Psoas muscle (tissue), 8 donors: ENCODE results near the gene ENPEP. TPM values are rescaled to one million over a fixed set of nuclear protein-coding genes. Genes with fewer than 3 reads are reported as not detected.
A peak's percentile ranks its signal among the peaks of the same experiment; 100 is the strongest.
"Not testable (repeated sequence)": the region's sequence is repeated elsewhere in the genome, so short reads cannot be mapped to it uniquely, and the experiment has no call there.

Experiments
- ATAC-seq, 4 donors: fragments of 200-7000 bp; cut with Tn5 transposase; one replicate each; pipeline ENCODE4 v1.9.1; 2020; ENCODE audit warnings: moderate library complexity in 3 of 4, mild to moderate bottlenecking in 2 of 4
- DNase-seq, 2 donors: peaks; one replicate each; pipeline ENCODE4 v3.0.0-alpha.2; 2020
- H3K27ac ChIP-seq: fragments of 200-600 bp; one replicate; pipeline ENCODE4 v1.8.0; 2022
- H3K27me3 ChIP-seq, 3 donors: fragments of 200-600 bp in 1 of 3; one replicate each; pipeline versions ENCODE4 v1.6.1 to v1.8.0; 2013 to 2022; ENCODE audit warnings: low read length in 2 of 3, mild to moderate bottlenecking in 2 of 3, moderate library complexity in 1 of 3; ENCODE audit not compliant: insufficient read depth in 3 of 3
- H3K36me3 ChIP-seq, 2 donors: fragments of 200-600 bp in 1 of 2; one replicate each; pipeline versions ENCODE4 v1.6.1 to v1.8.0; 2013 to 2022; ENCODE audit warnings: low read depth in 1 of 2, mild to moderate bottlenecking in 1 of 2, moderate library complexity in 1 of 2; ENCODE audit not compliant: insufficient read depth in 1 of 2
- H3K4me1 ChIP-seq: fragments of 200-600 bp; one replicate; pipeline ENCODE4 v1.8.0; 2022
- H3K4me3 ChIP-seq: fragments of 200-600 bp; one replicate; pipeline ENCODE4 v1.8.0; 2022; ENCODE audit warnings: mild to moderate bottlenecking
- H3K9me3 ChIP-seq: fragments of 200-600 bp; one replicate; pipeline ENCODE4 v1.8.0; 2022
- WGBS, 3 donors: extraction: QIAGEN DNeasy Blood & Tissue Kit; methylation state at CpG; one replicate each; pipeline versions ENCODE4 v1.1.6 to v1.1.7; 2013; 5-methylcytosine and 5-hydroxymethylcytosine counted together
- intact Hi-C, 2 donors: fragments of 100-400 bp; cut with DNase I; formaldehyde crosslinking; loops; one replicate each; pipeline versions ENCODE4 v1.11.0 to v1.14.2; 2022
- polyA plus RNA-seq, 3 donors: library from polyadenylated mRNA; stranded (reverse); fragments of 200-250 nt; gene quantifications; one replicate each; pipeline ENCODE4 v1.2.3, GENCODE V29; 2013
- total RNA-seq, 4 donors: library from RNA; stranded (reverse); fragmentation: NEBNext Ultra II Directional in 2 of 4; extraction: Animal tissue kit (Norgen Biotek cat#: 25700) in 2 of 4; gene quantifications; one replicate each; pipeline versions ENCODE4 v1.2.1 to v1.2.4, GENCODE V29; 2021 to 2023
- TF ChIP-seq, protein P1 (sequence below): fragments of 200-600 bp; IDR thresholded peaks from one replicate; pipeline ENCODE4 v1.8.0; 2022; ENCODE audit warnings: antibody characterized with exemption
- donor health status: healthy with polysubstance abuse.
- donor health status: DM: no; HTN: no; CAD: no; lungs with moderate emphysema.
- donor health status: Bipolar disorder and iron deficiency.
- donor health status: healthy.
- donor health status: DM: yes; HTN: yes; CAD: no.
- donor health status: DM: no; HTN: no; CAD: no.
- donor health status: DM: no; HTN: no; CAD: no.
- donor health status: DM: yes; HTN: yes; CAD: no.

The ENPEP gene
- total and polyA plus RNA-seq, 7 donors, result 0.75 to 4.3 (median 1.4) TPM

DNA sequence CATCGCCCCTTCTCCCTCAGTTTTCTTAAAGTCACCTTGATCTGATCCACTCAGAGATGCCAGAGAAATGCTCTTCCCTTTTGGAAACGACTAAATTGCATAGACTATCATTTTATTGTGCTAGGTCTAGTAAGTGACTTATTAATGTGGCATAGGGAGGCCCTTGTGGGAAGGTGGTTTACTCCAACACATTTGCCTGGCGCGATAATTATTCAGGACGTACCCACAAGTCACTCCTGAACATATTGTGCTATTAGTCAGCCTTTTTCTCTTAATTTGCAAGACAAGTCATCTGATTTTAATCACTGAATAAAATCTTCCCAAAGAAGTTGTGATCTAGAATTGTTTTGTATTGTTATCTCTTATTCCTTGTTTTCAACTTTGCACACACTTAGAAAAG lies 7.6 kb downstream of the ENPEP start:
- intact Hi-C loops, result no loop called here
- Histone ChIP-seq H3K4me3 (no peak overlapping the region), H3K36me3 (no peaks in the 10 kb centered on the region), H3K27ac (peak overlapping the region; percentile 73), H3K4me1 (peaks cover 17% of the 10 kb centered on the region), H3K9me3 (no peaks in the 10 kb centered on the region), H3K27me3 (no peaks in the 10 kb centered on the region)
- 80 to 85% (median 84%) methylated on average over 5 of the region's 5 CpGs for WGBS, 3 donors
- TF ChIP-seq, protein P1, sequence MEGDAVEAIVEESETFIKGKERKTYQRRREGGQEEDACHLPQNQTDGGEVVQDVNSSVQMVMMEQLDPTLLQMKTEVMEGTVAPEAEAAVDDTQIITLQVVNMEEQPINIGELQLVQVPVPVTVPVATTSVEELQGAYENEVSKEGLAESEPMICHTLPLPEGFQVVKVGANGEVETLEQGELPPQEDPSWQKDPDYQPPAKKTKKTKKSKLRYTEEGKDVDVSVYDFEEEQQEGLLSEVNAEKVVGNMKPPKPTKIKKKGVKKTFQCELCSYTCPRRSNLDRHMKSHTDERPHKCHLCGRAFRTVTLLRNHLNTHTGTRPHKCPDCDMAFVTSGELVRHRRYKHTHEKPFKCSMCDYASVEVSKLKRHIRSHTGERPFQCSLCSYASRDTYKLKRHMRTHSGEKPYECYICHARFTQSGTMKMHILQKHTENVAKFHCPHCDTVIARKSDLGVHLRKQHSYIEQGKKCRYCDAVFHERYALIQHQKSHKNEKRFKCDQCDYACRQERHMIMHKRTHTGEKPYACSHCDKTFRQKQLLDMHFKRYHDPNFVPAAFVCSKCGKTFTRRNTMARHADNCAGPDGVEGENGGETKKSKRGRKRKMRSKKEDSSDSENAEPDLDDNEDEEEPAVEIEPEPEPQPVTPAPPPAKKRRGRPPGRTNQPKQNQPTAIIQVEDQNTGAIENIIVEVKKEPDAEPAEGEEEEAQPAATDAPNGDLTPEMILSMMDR, result no peak
- ATAC-seq, result no peak
- DNase-seq, result no peak

DNA sequence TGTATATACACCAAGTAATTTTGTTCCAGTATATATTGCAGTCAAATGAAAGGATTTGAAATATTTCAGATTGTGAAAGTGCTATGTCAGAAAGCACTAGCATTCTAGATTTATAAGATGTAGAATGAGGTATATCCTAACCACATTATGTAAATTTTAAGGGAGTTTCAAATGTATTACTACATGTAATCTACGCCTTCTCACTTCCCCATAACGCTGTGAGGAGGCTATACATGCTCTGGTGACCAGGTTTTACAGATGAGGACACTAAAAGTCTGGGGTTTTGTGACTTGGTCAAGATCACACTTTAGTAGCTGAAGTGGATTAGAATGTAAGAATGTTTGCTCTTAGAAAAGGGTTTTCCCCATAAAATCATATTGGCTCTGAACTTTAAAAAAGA lies 8.1 kb downstream of the ENPEP start:
- DNase-seq (no peak), ATAC-seq (no peak)
- no peaks in the 10 kb centered on the region for H3K36me3 ChIP-seq
- H3K4me3 ChIP-seq, result no peak overlapping the region
- no peaks in the 10 kb centered on the region for H3K27me3 ChIP-seq
- H3K27ac ChIP-seq, result peak overlapping the region; percentile 73
- peaks cover 17% of the 10 kb centered on the region for H3K4me1 ChIP-seq
- H3K9me3 ChIP-seq, result no peaks in the 10 kb centered on the region
- 84 to 93% (median 87%) methylated on average over 2 of the region's 2 CpGs for WGBS, 3 donors
- intact Hi-C loops, result no loop called here
- TF ChIP-seq, protein P1, result no peak

DNA sequence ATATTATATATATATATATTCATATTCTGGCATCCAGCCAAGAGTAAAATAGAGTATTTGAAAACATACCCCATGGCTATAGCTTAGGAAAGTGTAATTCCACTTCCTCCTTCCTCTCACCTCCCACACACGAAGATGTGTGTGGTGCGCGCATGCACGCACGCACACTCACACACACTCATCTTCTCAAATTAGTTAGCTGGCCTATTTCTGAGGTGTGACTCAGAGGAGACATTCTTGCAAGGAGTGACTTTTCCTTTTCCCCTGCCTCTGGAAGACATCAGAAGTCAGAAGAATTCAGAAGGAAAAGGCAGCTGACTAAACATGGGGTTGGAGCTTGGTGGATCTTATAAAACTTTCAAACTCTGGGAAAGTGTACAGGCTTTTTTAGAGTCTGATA lies 8.8 kb downstream of the ENPEP start:
- ATAC-seq (peak; percentile 90 to 94 (median 91)), DNase-seq (peak in 1 of 2 donors; percentile 66)
- no peaks in the 10 kb centered on the region for H3K9me3 ChIP-seq
- 25 to 44% (median 29%) methylated on average over 5 of the region's 5 CpGs for WGBS, 3 donors
- H3K36me3 ChIP-seq, result no peaks in the 10 kb centered on the region
- intact Hi-C loops, result no loop called here
- H3K27ac ChIP-seq, result peak overlapping the region; percentile 73
- peaks cover 17% of the 10 kb centered on the region for H3K4me1 ChIP-seq
- no peak overlapping the region for H3K4me3 ChIP-seq
- no peaks in the 10 kb centered on the region for H3K27me3 ChIP-seq
- TF ChIP-seq, protein P1, result no peak

DNA sequence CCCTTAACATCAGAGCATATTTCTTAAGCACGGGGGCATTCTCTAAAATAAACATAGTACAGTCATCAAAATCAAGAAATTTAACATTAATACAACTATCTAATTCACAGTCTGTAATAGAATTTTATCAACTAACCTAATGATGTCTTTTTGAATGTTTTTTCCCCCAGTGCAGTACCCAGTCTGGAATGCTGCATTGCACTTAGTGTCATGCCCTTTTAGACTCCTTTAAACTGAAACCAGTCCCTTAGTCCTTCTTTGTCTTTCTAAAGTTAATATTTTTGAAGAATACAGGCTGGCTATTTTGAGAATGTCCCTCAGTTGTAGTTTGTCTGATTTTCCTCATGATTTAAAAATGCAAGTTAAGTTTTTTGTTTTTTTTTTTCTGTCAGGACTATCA lies 9.5 kb downstream of the ENPEP start:
- Histone ChIP-seq H3K27ac (peak overlapping the region; percentile 73), H3K36me3 (no peaks in the 10 kb centered on the region), H3K4me3 (no peak overlapping the region), H3K4me1 (peaks cover 17% of the 10 kb centered on the region), H3K9me3 (no peaks in the 10 kb centered on the region), H3K27me3 (no peaks in the 10 kb centered on the region)
- 34 to 59% (median 37%) methylated on average over 1 of the region's 1 CpG for WGBS, 3 donors
- intact Hi-C loops, result no loop called here
- TF ChIP-seq, protein P1, result no peak
- no peak for ATAC-seq
- no peak for DNase-seq

DNA sequence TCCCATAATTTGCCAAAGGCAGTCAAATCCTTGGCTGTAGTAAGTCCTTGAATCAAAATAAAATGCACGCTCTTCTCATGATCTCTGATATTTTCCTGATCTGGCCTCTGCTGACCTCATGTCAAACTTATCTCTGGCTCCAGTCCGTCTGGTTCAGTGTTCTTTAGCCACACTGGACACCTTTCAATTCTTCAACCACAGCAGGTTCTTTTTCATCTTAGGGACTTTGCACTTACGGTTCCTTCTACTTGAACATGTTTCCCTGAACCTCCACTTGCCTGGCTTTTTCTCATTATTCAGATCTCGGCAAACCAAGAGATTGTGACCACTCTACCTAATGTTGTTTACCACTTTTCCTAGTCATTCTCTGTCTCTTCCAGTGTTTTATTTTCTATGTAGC lies 10.3 kb downstream of the ENPEP start:
- DNase-seq (no peak), ATAC-seq (peak in 2 of 4 donors; percentile 40 to 49)
- Histone ChIP-seq H3K27me3 (no peaks in the 10 kb centered on the region), H3K9me3 (no peaks in the 10 kb centered on the region), H3K27ac (peak overlapping the region; percentile 73), H3K4me3 (no peak overlapping the region), H3K36me3 (no peaks in the 10 kb centered on the region), H3K4me1 (peaks cover 17% of the 10 kb centered on the region)
- TF ChIP-seq, protein P1, result no peak
- WGBS, 3 donors, result 30 to 34% (median 32%) methylated on average over 4 of the region's 4 CpGs
- intact Hi-C loops, result no loop called here

DNA sequence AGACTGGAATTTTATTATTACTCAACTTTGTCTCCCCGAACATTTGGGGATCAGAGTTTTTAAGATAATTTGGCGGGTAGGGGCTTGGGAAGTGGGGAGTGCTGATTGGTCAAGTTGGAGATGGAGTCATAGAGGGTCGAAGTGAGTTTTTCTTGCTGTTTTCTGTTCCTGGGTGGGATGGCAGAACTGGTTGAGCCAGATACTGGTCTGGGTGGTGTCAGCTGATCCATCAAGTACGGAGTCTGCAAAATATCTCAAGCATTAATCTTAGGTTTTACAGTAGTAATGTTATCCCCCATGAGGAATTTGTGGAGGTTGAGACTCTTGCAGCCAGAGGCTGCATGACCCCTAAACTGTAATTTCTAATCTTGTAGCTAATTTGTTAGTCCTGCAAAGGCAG lies 10.9 kb downstream of the ENPEP start:
- 74 to 80% (median 74%) methylated on average over 4 of the region's 4 CpGs for WGBS, 3 donors
- Histone ChIP-seq H3K4me1 (peaks cover 17% of the 10 kb centered on the region), H3K27ac (peak overlapping the region; percentile 73)
- intact Hi-C loops, H3K9me3 ChIP-seq, H3K4me3 ChIP-seq, H3K36me3 ChIP-seq, ATAC-seq, DNase-seq, H3K27me3 ChIP-seq: not testable (repeated sequence)
